HEK293T (cell line): ENCODE data around the gene TLX3.

Source experiments
- ARNT ChIP-seq: fragments of 450-650 bp; IDR thresholded peaks from 2 replicates; pipeline ENCODE4 v1.6.1; 2017; ENCODE audit warnings: mild to moderate bottlenecking
- BHLHE40 ChIP-seq: fragments of 450-650 bp; IDR thresholded peaks from 2 replicates; pipeline ENCODE4 v1.6.1; 2016; ENCODE audit warnings: mild to moderate bottlenecking, moderate library complexity, borderline replicate concordance
- FOXA1 ChIP-seq: fragments of 450-650 bp; IDR thresholded peaks from 2 replicates; pipeline ENCODE4 v1.6.1; 2016; ENCODE audit warnings: mild to moderate bottlenecking
- FOXM1 ChIP-seq: fragments of 450-650 bp; IDR thresholded peaks from 2 replicates; pipeline ENCODE4 v1.6.1; 2017; ENCODE audit warnings: mild to moderate bottlenecking, borderline replicate concordance
- HDGF ChIP-seq: fragments of 450-650 bp; IDR thresholded peaks from 2 replicates; pipeline ENCODE4 v1.6.1; 2017; ENCODE audit warnings: antibody characterized with exemption, borderline replicate concordance
- SUZ12 ChIP-seq: fragments of 450-650 bp; IDR thresholded peaks from 2 replicates; pipeline ENCODE4 v1.6.1; 2016; ENCODE audit warnings: mild to moderate bottlenecking
- TARDBP ChIP-seq: fragments of 450-650 bp; IDR thresholded peaks from 2 replicates; pipeline ENCODE4 v1.6.1; 2016
- ZNF384 ChIP-seq: fragments of 450-650 bp; IDR thresholded peaks from 2 replicates; pipeline ENCODE4 v1.6.1; 2016
- TF ChIP-seq, protein P1 (sequence below): fragments of 450-650 bp; IDR thresholded peaks from 2 replicates; pipeline ENCODE4 v1.6.1; 2016

DNA sequence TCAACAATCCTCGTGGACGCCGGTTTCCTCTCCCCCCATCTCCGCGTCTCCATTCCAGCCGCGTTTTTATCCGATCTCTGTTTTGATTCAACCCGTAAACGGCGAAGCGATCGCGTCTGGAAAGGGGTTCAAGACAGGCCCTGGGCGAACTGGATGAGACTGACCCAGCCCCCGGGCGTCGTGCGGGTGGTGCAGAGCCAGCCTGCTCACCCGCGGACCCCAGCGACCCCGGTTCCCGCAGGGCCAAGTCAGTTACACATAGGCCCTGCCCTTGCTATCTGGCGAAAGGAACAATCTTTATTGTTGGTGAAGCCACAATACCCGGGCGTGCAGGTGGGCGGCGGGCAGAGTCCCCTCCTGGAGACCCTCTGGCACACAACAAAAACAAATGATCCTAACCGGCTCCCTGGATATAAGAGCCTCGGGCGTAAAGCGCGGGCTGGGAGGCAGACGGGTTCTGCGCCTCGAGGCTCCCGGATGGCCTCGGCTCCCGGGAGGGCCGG is 1.8 kb downstream of the TLX3 start:
- TF ChIP-seq ARNT (no peak), FOXM1 (no peak), HDGF (no peak), BHLHE40 (no peak), TARDBP (no peak), SUZ12 (no peak), ZNF384 (no peak), FOXA1 (no peak)
- TF ChIP-seq, protein P1, sequence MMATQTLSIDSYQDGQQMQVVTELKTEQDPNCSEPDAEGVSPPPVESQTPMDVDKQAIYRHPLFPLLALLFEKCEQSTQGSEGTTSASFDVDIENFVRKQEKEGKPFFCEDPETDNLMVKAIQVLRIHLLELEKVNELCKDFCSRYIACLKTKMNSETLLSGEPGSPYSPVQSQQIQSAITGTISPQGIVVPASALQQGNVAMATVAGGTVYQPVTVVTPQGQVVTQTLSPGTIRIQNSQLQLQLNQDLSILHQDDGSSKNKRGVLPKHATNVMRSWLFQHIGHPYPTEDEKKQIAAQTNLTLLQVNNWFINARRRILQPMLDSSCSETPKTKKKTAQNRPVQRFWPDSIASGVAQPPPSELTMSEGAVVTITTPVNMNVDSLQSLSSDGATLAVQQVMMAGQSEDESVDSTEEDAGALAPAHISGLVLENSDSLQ: no peak
